HCT116 (cell line): Measurements from ENCODE around the gene RIPOR1. TPM values are rescaled to one million over a fixed set of nuclear protein-coding genes. Genes with fewer than 3 reads are reported as not detected.

Experiments used
- ATAC-seq: fragments of 200-7000 bp; cut with Tn5 transposase; 2 replicates; pipeline ENCODE4 v1.9.1; 2020; ENCODE audit warnings: mild to moderate bottlenecking, moderate library complexity
- BruUV-seq: library from RNA; stranded (reverse); fragments of 400-500 nt; replicated peaks from 2 replicates; lab custom pipeline; 2021; lab: Mats Ljungman, UMichigan
- CTCF ChIA-PET: fragments of 300-600 bp; sonication (Branson Sonifier 250); formaldehyde crosslinking; loops from one replicate; lab custom pipeline; 2021; ENCODE audit warnings: antibody characterized with exemption; lab: Charles Lee
- POLR2A ChIA-PET: fragments of 300-600, 350-600 bp; sonication (Branson Sonifier 250); formaldehyde crosslinking; loops from one replicate; lab custom pipeline; 2021; ENCODE audit warnings: antibody characterized with exemption; lab: Charles Lee
- RAD21 ChIA-PET, 2 experiments: fragments of 300-600 bp; sonication (Branson Sonifier 250); formaldehyde crosslinking; loops; one replicate each; lab custom pipeline; 2023; ENCODE audit warnings: low total read pairs in 2 of 2; ENCODE audit not compliant: uncharacterized antibody in 2 of 2, unreplicated experiment in 2 of 2, low non-redundant PET in 1 of 2; lab: Charles Lee
- DNase-seq: peaks from one replicate; pipeline ENCODE4 v3.0.0-alpha.2; 2010; ENCODE audit warnings: low read depth, low spot score
- H2AFZ ChIP-seq: fragments of 200-600 bp; shearing (Covaris generic), sonication (generic); 2 replicates; pipeline ENCODE4 v1.6.1; 2017; ENCODE audit warnings: low read depth, mixed run types, mixed read lengths, antibody characterized with exemption, low read length; ENCODE audit not compliant: poor library complexity, severe bottlenecking
- H3K27ac ChIP-seq: 2 replicates; pipeline ENCODE4 v1.5.1; 2012; ENCODE audit warnings: low read depth, low read length
- H3K27me3 ChIP-seq: fragments of 200-600 bp; sonication (generic); 2 replicates; pipeline ENCODE4 v1.6.1; 2016; ENCODE audit warnings: mixed run types, low read length, mixed read lengths; ENCODE audit not compliant: insufficient read depth
- H3K36me3 ChIP-seq, 2 experiments: fragments of 200-500 bp in 1 of 2; fragments of 200-600 bp in 1 of 2; sonication (Bioruptor generic) in 1 of 2; sonication (generic) in 1 of 2; 2 replicates each; pipeline versions ENCODE4 v1.5.1 to v1.6.1; 2014 to 2016; ENCODE audit warnings: low read length in 2 of 2, inconsistent platforms in 1 of 2, mixed read lengths in 1 of 2, mixed run types in 1 of 2; ENCODE audit not compliant: insufficient read depth in 2 of 2, control insufficient read depth in 1 of 2
- H3K4me1 ChIP-seq, 2 experiments: fragments of 200-600 bp in 1 of 2; sonication (generic) in 1 of 2; 2 replicates each; pipeline versions ENCODE4 v1.5.1 to v1.6.1; 2012 to 2017; ENCODE audit warnings: low read length in 2 of 2, inconsistent platforms in 1 of 2, mild to moderate bottlenecking in 1 of 2, mixed read lengths in 1 of 2, mixed run types in 1 of 2, moderate library complexity in 1 of 2; ENCODE audit not compliant: insufficient read depth in 2 of 2, control insufficient read depth in 1 of 2
- H3K4me2 ChIP-seq: fragments of 200-600 bp; sonication (generic); 2 replicates; pipeline ENCODE4 v1.6.1; 2017; ENCODE audit warnings: mixed run types, low read length, mixed read lengths
- H3K4me3 ChIP-seq, 2 experiments: fragments of 200-600 bp in 1 of 2; sonication (generic) in 1 of 2; replicated peaks in 1 of 2; 2 replicates each; pipeline ENCODE4 v1.5.1; 2011 to 2016; ENCODE audit warnings: low read length in 2 of 2, control low read depth in 1 of 2, low read depth in 1 of 2, mild to moderate bottlenecking in 1 of 2, mixed read lengths in 1 of 2, mixed run types in 1 of 2
- H3K79me2 ChIP-seq: fragments of 200-600 bp; sonication (generic); 2 replicates; pipeline ENCODE4 v1.6.1; 2017; ENCODE audit warnings: mild to moderate bottlenecking, mixed run types, low read length, moderate library complexity, mixed read lengths; ENCODE audit not compliant: insufficient read depth
- H3K9ac ChIP-seq: fragments of 200-600 bp; sonication (generic); 2 replicates; pipeline ENCODE4 v1.6.1; 2016; ENCODE audit warnings: low read length, mixed read lengths
- H3K9me2 ChIP-seq: fragments of 200-600 bp; sonication (generic), shearing (Covaris generic); 2 replicates; pipeline ENCODE4 v1.6.1; 2017; ENCODE audit warnings: mixed run types, mild to moderate bottlenecking, moderate library complexity; ENCODE audit not compliant: insufficient read depth
- H3K9me3 ChIP-seq, 2 experiments: fragments of 200-500 bp in 1 of 2; fragments of 200-600 bp in 1 of 2; sonication (Bioruptor generic) in 1 of 2; sonication (generic) in 1 of 2; 2 replicates each; pipeline ENCODE4 v1.6.1; 2014 to 2017; ENCODE audit warnings: low read length in 2 of 2, mixed read lengths in 2 of 2, inconsistent platforms in 1 of 2, low read depth in 1 of 2, mild to moderate bottlenecking in 1 of 2, mixed run types in 1 of 2, moderate library complexity in 1 of 2; ENCODE audit not compliant: control insufficient read depth in 1 of 2, insufficient read depth in 1 of 2
- H4K20me1 ChIP-seq: fragments of 200-600 bp; sonication (generic), shearing (Covaris generic); 2 replicates; pipeline ENCODE4 v1.6.1; 2017; ENCODE audit warnings: mixed run types, mild to moderate bottlenecking, moderate library complexity; ENCODE audit not compliant: insufficient read depth
- CEBPB ChIP-seq: IDR thresholded peaks from 2 replicates; pipeline ENCODE4 v1.6.1; 2012; ENCODE audit warnings: low read depth
- EZH2phosphoT487 ChIP-seq: fragments of 200-600 bp; IDR thresholded peaks from 2 replicates; pipeline ENCODE4 v1.6.1; 2018; ENCODE audit warnings: antibody characterized with exemption, borderline replicate concordance
- FOSL1 ChIP-seq: IDR thresholded peaks from 2 replicates; pipeline ENCODE4 v1.6.1; 2012; ENCODE audit warnings: low read depth
- POLR2AphosphoS5 ChIP-seq: IDR thresholded peaks from 2 replicates; pipeline ENCODE4 v1.6.1; 2011; ENCODE audit warnings: mild to moderate bottlenecking, low read depth, low read length, moderate library complexity
- RAD21 ChIP-seq: IDR thresholded peaks from 2 replicates; pipeline ENCODE4 v1.6.1; 2012; ENCODE audit warnings: low read depth, mild to moderate bottlenecking
- TCF7L2 ChIP-seq: IDR thresholded peaks from 2 replicates; pipeline ENCODE4 v1.7.0; 2011; ENCODE audit warnings: borderline replicate concordance, inconsistent platforms; ENCODE audit not compliant: insufficient read depth, insufficient read length; ENCODE audit errors: extremely low read depth
- ZNF274 ChIP-seq: fragments of 200-500 bp; sonication (Bioruptor generic); IDR thresholded peaks from 2 replicates; pipeline ENCODE4 v1.6.1; 2014; ENCODE audit warnings: mild to moderate bottlenecking, low read depth, low read length, inconsistent platforms
- intact Hi-C: fragments of 100-400 bp; cut with micrococcal nuclease; formaldehyde crosslinking; loops from 2 replicates; pipeline ENCODE4 v1.10.0; 2022
- total RNA-seq: library from RNA; stranded (reverse); gene quantifications from one replicate; pipeline ENCODE4 v1.2.1, GENCODE V29; 2021; ENCODE audit not compliant: unreplicated experiment
- TF ChIP-seq, protein P1 (sequence below), 3 experiments: fragments of 200-600 bp in 1 of 3; sonication (generic) in 1 of 3; IDR thresholded peaks in 2 of 3; conservative IDR thresholded peaks in 1 of 3; 2 replicates each; pipeline ENCODE4 v1.5.1; 2012 to 2017; ENCODE audit warnings: low read depth in 2 of 3, low read length in 2 of 3, antibody characterized with exemption in 1 of 3, borderline replicate concordance in 1 of 3, control low read depth in 1 of 3, mild to moderate bottlenecking in 1 of 3, mixed read lengths in 1 of 3, mixed run types in 1 of 3, moderate library complexity in 1 of 3; ENCODE audit not compliant: insufficient read depth in 1 of 3

Gene RIPOR1
- total RNA-seq, 1 experiment from 2014 or later, result 60.0 TPM

DNA sequence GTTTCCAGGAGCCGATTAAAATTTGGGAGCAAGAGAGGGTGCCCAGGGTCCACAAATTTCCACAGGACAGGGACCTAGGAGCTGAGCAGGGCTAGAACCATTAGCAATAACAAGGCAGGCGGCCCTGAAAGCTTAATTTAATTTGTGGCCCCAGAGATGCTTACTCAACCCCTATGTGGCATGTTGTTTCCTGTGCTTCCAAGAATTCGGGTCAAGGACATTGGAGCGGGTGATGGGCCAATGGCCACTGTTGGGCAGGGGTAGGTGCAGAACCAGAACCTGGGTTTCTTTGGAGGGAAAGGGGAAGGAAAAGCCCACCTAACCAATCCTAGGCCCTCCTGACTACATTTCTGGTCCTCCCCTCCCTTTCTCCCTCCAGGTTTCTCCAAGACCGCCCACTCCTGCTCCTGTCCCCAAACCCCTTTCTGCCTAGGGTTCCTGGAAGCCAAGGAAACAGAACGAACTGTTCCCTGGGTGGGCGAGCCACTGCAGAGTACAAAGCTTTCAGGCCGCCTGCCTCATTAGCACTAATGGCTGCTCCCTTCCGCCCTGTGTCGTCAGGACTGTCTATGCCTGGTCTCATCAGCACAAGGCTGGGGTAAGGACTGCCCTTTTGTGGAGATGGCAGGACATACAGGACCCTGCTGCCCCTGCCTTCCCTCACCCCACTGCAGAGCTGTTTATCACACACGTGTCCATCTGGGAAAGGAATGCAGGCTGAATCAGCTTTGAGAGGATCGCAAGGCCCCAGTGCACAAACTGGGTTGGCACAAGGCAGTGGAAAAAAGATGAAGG lies 44.7 kb upstream of the RIPOR1 start:
- no peaks in the 10 kb centered on the region for H4K20me1 ChIP-seq
- H3K4me3 ChIP-seq, result no peak overlapping the region
- no peak overlapping the region for H3K27ac ChIP-seq
- ATAC-seq, result no peak
- BruUV-seq, result no TSS peak
- CTCF ChIA-PET, result no interaction called here
- no peak overlapping the region for H2AFZ ChIP-seq
- intact Hi-C loops, result no loop called here
- POLR2A ChIA-PET, result no interaction called here
- TF ChIP-seq ZNF274, result no peak
- TF ChIP-seq, protein P1, sequence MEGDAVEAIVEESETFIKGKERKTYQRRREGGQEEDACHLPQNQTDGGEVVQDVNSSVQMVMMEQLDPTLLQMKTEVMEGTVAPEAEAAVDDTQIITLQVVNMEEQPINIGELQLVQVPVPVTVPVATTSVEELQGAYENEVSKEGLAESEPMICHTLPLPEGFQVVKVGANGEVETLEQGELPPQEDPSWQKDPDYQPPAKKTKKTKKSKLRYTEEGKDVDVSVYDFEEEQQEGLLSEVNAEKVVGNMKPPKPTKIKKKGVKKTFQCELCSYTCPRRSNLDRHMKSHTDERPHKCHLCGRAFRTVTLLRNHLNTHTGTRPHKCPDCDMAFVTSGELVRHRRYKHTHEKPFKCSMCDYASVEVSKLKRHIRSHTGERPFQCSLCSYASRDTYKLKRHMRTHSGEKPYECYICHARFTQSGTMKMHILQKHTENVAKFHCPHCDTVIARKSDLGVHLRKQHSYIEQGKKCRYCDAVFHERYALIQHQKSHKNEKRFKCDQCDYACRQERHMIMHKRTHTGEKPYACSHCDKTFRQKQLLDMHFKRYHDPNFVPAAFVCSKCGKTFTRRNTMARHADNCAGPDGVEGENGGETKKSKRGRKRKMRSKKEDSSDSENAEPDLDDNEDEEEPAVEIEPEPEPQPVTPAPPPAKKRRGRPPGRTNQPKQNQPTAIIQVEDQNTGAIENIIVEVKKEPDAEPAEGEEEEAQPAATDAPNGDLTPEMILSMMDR (IDR thresholded peaks at IDR 0.05 in 2 of 3, conservative IDR thresholded peaks at IDR 0.05 in 1 of 3; ENCODE audit: borderline replicate concordance in 1 of 3, insufficient read depth in 1 of 3, low read depth in 2 of 3, low read length in 2 of 3), result no peak
- no peak for TF ChIP-seq TCF7L2
- TF ChIP-seq FOSL1, result no peak
- TF ChIP-seq CEBPB, result no peak
- no peak for TF ChIP-seq POLR2AphosphoS5
- no peak for TF ChIP-seq RAD21
- no peak for TF ChIP-seq EZH2phosphoT487
- TF ChIP-seq, all 23 proteins: peak for 0
- Histone ChIP-seq H3K79me2 (peaks cover 17% of the 10 kb centered on the region), H3K9me2 (no peaks in the 10 kb centered on the region), H3K9ac (no peak overlapping the region), H3K27me3 (no peaks in the 10 kb centered on the region), H3K9me3 (no peaks in the 10 kb centered on the region), H3K4me2 (no peak overlapping the region), H3K4me1 (peaks cover 12 to 20% of the 10 kb centered on the region in 2 experiments), H3K36me3 (no peaks in the 10 kb centered on the region)
- RAD21 ChIA-PET, result no interaction called here
- no peak for DNase-seq
